Measurements from ENCODE around the gene SHPK.
"Not testable (repeated sequence)": the region's sequence is repeated elsewhere in the genome, so short reads cannot be mapped to it uniquely, and the experiment has no call there.

DNA sequence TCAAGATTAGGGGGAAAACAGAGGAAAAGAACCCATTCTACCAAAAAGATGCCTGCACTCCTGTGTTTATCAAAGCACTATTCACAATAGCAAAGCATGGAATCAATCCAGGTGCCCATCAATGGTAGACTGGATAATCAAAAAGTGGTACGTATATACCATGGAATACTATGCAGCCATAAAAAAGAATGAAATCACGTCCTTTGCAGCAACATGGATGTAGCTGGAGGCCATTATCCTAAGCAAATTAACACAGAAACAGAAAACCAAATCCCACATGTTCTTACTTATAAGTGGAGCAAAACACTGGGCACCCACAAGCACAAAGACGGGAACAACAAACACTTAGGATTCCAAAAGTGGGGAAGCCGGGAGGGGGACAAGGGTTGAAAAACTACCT is 57.4 kb downstream of the SHPK start:
- TF ChIP-seq CTCF (IDR thresholded peaks at IDR 0.05; ENCODE audit: low read length); EZH2 (IDR thresholded peaks at IDR 0.05; ENCODE audit: borderline replicate concordance, low read length): not testable (repeated sequence)

Data from OCI-LY1 (cell line).